ENCODE results near the gene STARD9.

- TF ChIP-seq EP300 (IDR thresholded peaks at IDR 0.05; ENCODE audit: borderline replicate concordance) (no peak), CREB1 (IDR thresholded peaks at IDR 0.05; ENCODE audit: low read depth) (no peak), TAF1 (IDR thresholded peaks at IDR 0.05; ENCODE audit: low read depth) (no peak), TEAD4 (IDR thresholded peaks at IDR 0.05) (no peak), RAD21 (IDR thresholded peaks at IDR 0.05; ENCODE audit: low read depth) (no peak), FOXM1 (IDR thresholded peaks at IDR 0.05; ENCODE audit: borderline replicate concordance, low read depth) (no peak), REST (IDR thresholded peaks at IDR 0.05; ENCODE audit: low read depth) (no peak), TCF12 (IDR thresholded peaks at IDR 0.05; ENCODE audit: low read depth) (no peak), CEBPB (IDR thresholded peaks at IDR 0.05) (no peak), EGR1 (IDR thresholded peaks at IDR 0.05) (no peak)
- TF ChIP-seq, protein P1, sequence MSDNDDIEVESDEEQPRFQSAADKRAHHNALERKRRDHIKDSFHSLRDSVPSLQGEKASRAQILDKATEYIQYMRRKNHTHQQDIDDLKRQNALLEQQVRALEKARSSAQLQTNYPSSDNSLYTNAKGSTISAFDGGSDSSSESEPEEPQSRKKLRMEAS (IDR thresholded peaks at IDR 0.05) = no peak
Measured at GRCh38 chr15:42705336-42705735, 129.9 kb downstream of the STARD9 start.
